Measurements from ENCODE around the gene PEAK1. TPM values are rescaled to one million over a fixed set of nuclear protein-coding genes. Genes with fewer than 3 reads are reported as not detected.

PEAK1 gene
- total RNA-seq, 1 experiment from 2014 or later = 58.7 TPM

- in situ Hi-C loops (cut with HindIII; ENCODE audit: low pct_unique_long_range_greater_than_20kb, low sequenced_read_pairs) (no loop called here), intact Hi-C loops (cut with micrococcal nuclease; ENCODE audit: unreplicated experiment) (no loop called here)
- Histone ChIP-seq H3K4me3 (ENCODE audit: low read depth in 2 of 2, low read length in 2 of 2) (no peak overlapping the region), H3K27me3 (ENCODE audit: control insufficient read depth, insufficient read depth, low read length) (no peaks in the 10 kb centered on the region), H3K27ac (ENCODE audit: low read length) (no peak overlapping the region), H3K4me1 (ENCODE audit: control insufficient read depth, insufficient read depth, low read length) (no peaks in the 10 kb centered on the region), H3K9me3 (ENCODE audit: control insufficient read depth, insufficient read depth, low read depth, low read length) (0 out of 2 replicates have a peak, but pooled peaks cover 3% of the 10 kb centered on the region), H3K36me3 (ENCODE audit: control insufficient read depth, insufficient read depth, low read length) (no peaks in the 10 kb centered on the region)
- CTCF ChIA-PET = no interaction called here
- DNase-seq (ENCODE audit: low read depth, low spot score) (no peak), ATAC-seq (no peak)
- BruUV-seq (replicated peaks) = no TSS peak
- TF ChIP-seq POLR2AphosphoS5 (IDR thresholded peaks at IDR 0.05; ENCODE audit: low read depth, low read length) (no peak), REST (IDR thresholded peaks at IDR 0.05; ENCODE audit: insufficient read depth in 1 of 2, low read depth in 2 of 2, low read length in 1 of 2) (no peak), TCF7L2 (IDR thresholded peaks at IDR 0.05; ENCODE audit: low read depth, low read length) (no peak)
- POLR2A ChIA-PET = no interaction called here
Observed at GRCh38 chr15:77138167-77138522, 281.8 kb downstream of the PEAK1 start.

- no peak for TF ChIP-seq TCF7L2 (IDR thresholded peaks at IDR 0.05; ENCODE audit: low read depth, low read length)
- no peak for TF ChIP-seq CTCF (IDR thresholded peaks at IDR 0.05)
- TF ChIP-seq POLR2AphosphoS5 (IDR thresholded peaks at IDR 0.05; ENCODE audit: low read depth, low read length) = no peak
- TF ChIP-seq REST (IDR thresholded peaks at IDR 0.05; ENCODE audit: insufficient read depth in 1 of 2, low read depth in 2 of 2, low read length in 1 of 2) = no peak
- no peak for TF ChIP-seq SIN3A (IDR thresholded peaks at IDR 0.05; ENCODE audit: borderline replicate concordance, insufficient read depth, low read depth, low read length)
- Histone ChIP-seq H3K36me3 (ENCODE audit: control insufficient read depth, insufficient read depth, low read length) (no peaks in the 10 kb centered on the region), H3K4me1 (ENCODE audit: control insufficient read depth, insufficient read depth, low read length) (no peaks in the 10 kb centered on the region), H3K9me3 (ENCODE audit: control insufficient read depth, insufficient read depth, low read depth, low read length) (no peaks in the 10 kb centered on the region), H3K4me3 (ENCODE audit: low read depth in 2 of 2, low read length in 2 of 2) (no peak overlapping the region), H3K27ac (ENCODE audit: low read length) (no peak overlapping the region), H3K27me3 (ENCODE audit: control insufficient read depth, insufficient read depth, low read length) (no peaks in the 10 kb centered on the region)
- BruUV-seq (replicated peaks) = no TSS peak
- in situ Hi-C loops (cut with HindIII; ENCODE audit: low pct_unique_long_range_greater_than_20kb, low sequenced_read_pairs) = no loop called here
- intact Hi-C loops (cut with micrococcal nuclease; ENCODE audit: unreplicated experiment) = no loop called here
- ChIA-PET CTCF (no interaction called here), POLR2A (no interaction called here)
- no peak for DNase-seq (ENCODE audit: low read depth, low spot score)
- ATAC-seq = no peak
Observed at GRCh38 chr15:77135181-77135580, 284.7 kb downstream of the PEAK1 start.
